Choroid plexus epithelial cell (primary cell): ENCODE measurements around the gene SRRM3.
A peak's percentile ranks its signal among the peaks of the same experiment; 100 is the strongest.

Source experiments
- DNase-seq: peaks from one replicate; pipeline ENCODE4 v3.0.0-alpha.2; 2010; ENCODE audit warnings: low read depth
- H3K4me3 ChIP-seq: 2 replicates; pipeline ENCODE4 v1.5.1; 2011; ENCODE audit warnings: low read depth, mild to moderate bottlenecking, control low read depth, low read length, moderate library complexity
- TF ChIP-seq, protein P1 (sequence below): conservative IDR thresholded peaks from 2 replicates; pipeline ENCODE4 v1.5.1; 2011; ENCODE audit warnings: low read depth, mild to moderate bottlenecking, control low read depth, inconsistent platforms, low read length, moderate library complexity

SRRM3 gene

DNA sequence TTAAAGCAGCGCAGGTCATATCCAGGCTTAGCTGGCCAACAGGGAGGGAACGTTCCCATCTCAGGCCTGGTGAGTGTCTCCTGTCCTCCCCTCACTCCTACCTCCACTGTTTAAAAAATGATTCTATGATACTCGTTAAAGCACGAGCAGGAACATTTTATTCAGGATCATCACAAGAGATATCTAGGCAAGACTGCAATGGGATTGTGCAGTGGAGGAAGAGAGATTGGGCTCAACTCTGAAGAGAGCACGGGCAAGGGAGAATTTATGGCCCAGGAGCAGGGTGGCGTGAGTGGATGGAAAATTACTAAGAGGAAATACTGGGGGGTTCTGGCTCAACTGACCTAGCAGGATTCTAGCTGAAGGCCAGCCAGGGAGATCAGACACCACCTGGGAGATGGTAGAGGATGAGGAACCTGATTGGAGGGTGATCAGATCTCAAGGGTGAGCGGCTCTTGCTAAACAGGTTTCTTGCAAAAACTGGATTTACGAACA is 91.8 kb downstream of the SRRM3 start:
- H3K4me3 ChIP-seq = no peak overlapping the region
- TF ChIP-seq, protein P1, sequence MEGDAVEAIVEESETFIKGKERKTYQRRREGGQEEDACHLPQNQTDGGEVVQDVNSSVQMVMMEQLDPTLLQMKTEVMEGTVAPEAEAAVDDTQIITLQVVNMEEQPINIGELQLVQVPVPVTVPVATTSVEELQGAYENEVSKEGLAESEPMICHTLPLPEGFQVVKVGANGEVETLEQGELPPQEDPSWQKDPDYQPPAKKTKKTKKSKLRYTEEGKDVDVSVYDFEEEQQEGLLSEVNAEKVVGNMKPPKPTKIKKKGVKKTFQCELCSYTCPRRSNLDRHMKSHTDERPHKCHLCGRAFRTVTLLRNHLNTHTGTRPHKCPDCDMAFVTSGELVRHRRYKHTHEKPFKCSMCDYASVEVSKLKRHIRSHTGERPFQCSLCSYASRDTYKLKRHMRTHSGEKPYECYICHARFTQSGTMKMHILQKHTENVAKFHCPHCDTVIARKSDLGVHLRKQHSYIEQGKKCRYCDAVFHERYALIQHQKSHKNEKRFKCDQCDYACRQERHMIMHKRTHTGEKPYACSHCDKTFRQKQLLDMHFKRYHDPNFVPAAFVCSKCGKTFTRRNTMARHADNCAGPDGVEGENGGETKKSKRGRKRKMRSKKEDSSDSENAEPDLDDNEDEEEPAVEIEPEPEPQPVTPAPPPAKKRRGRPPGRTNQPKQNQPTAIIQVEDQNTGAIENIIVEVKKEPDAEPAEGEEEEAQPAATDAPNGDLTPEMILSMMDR = no peak
- no peak for DNase-seq

DNA sequence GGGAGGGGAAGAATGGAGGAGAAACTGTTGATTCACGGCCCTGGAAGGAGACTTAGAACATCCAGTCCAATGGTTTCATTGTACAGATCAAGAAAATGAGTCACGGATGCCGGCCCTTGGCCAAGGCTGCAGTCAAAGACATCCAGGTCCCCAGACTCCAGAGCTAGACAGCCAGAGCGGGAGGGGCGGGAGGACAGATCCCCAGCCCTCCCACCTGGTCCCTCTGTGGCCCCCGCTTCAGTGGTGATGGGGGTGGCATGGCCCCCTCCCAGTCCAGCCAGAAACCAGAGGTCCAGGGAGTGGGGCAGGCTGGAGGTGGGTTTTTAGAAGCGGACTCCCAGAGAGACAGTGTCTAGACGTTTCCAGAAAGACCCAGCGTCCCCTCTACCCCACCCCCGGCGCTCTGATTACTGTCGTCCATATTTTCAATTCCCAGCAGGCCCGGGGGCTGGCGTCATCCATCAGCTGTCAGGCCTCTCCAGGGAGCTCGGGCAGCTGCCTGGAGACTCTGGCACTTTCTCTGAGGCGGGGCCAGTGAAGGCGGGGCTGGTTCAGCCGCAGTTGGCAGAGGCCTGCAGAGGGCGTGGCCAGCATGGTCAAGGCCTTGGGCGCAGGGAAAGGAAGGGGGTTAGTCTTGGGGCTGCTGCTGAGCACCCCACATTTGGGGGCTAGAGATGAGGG is 92.8 kb downstream of the SRRM3 start:
- DNase-seq = peak; percentile 95
- TF ChIP-seq, protein P1 = no peak
- H3K4me3 ChIP-seq = peak overlapping the region; percentile 40

DNA sequence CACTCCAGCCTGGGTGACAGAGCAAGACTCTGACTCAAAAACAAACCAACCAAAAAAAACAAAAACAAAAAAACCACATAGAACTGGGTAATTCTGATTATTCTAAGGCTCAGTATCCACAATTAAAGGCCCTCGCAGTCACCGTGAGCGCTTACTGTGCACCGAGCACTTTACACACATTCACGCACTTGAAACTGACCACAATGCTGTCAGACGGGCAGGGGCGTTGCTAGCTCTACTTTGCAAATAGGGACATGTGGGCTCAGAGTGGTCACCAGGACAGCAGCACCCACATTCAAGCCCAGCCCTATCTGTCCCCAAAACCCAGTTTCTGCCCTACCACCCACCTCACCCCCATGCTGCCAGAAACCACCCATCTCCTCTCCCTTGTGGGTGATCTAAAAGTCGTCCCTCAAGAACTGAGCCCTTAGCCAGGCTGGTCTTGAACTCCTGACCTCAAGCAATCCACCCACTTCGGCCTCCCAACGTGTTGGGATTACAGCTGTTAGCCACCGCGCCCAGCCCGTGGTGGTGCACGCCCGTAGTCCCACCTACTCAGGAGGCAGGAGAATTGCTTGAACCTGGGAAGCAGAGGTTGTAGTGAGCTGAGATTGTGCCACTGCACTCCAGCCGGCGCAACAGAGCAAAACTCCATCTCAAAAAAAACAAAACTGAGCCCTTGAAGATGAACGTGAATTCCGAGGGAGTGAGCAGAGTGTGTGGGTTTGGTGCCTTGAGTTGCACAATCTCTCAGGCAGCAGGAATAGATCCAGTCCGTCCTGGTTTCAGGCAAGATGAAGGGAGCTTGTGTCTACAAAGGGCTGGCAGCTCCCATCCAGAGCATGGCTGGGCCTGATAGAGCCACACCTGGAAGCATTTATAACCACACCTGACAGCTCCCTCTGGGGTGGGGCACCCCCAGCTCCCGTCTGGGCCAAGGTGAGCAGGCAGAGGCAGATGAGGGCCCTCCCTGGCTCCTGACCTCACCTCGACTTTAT is 95.3 kb downstream of the SRRM3 start:
- TF ChIP-seq, protein P1 = peak; percentile 31
- DNase-seq = peak; percentile 93
- H3K4me3 ChIP-seq = no peak overlapping the region

DNA sequence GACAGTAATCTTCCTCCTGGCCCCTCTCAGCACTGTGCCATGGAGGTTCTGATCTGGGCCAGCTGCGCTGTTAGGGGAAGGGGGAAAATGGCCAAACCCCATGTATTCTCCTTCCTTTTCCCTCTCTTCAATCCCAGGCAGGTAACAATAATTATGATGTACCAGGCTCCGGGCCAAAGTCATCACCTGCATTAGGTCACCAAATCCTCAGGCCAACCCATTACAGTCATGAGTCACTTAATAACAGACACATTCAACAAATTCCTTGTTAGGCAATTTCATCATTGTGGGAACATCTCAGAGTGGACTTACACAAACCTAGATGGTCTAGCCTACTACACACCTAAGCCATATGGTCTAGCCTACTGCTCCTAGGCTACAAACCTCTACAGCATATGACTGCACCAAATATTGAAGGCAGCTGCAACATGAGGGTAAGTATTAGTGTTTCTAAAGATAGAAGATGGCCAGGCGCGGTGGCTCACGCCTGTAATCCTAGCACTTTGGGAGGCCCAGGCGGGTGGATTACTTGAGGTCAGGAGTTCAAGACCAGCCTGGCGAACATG is 98.6 kb downstream of the SRRM3 start:
- TF ChIP-seq, protein P1 = no peak
- DNase-seq = peak; percentile 89
- H3K4me3 ChIP-seq = no peak overlapping the region

DNA sequence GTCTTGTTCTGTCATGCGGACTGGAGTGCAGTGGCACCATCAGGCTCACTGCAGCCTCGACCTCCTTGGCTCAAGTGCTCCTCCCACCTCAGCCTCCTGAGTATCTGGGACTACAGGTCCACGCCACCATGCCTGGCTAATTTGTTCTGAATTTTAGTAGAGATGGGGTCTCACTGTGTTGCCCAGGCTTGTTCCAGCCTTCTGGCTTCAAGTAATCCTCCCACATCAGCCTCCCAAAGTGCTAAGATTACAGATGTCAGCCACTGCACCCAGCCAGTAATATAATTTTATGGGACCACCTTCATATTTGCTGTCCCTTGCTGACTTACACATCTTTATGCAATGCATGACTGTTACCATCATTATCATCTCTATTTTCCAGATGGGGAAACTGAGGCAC is 99.3 kb downstream of the SRRM3 start:
- H3K4me3 ChIP-seq = no peak overlapping the region
- TF ChIP-seq, protein P1 = no peak
- no peak for DNase-seq

DNA sequence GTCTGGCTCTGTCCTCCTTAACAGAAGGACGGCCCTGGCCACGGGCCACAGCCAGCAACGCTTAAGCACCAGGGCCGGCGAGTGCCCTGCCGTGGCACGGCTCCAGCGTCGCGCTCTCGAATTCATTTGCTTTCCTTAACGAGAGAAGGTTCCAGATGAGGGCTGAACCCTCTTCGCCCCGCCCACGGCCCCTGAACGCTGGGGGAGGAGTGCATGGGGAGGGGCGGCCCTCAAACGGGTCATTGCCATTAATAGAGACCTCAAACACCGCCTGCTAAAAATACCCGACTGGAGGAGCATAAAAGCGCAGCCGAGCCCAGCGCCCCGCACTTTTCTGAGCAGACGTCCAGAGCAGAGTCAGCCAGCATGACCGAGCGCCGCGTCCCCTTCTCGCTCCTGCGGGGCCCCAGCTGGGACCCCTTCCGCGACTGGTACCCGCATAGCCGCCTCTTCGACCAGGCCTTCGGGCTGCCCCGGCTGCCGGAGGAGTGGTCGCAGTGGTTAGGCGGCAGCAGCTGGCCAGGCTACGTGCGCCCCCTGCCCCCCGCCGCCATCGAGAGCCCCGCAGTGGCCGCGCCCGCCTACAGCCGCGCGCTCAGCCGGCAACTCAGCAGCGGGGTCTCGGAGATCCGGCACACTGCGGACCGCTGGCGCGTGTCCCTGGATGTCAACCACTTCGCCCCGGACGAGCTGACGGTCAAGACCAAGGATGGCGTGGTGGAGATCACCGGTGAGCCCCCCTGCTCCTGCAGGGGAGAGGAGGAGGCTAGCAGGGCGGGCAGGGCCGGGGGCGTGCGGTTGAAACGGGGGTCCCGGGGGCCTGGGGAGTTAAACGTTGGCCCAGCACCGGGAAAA is 100.9 kb downstream of the SRRM3 start, which contains the start of gene HSPB1:
Gene HSPB1, plus strand, starts transcription at position 327 of the 855 bp plus-strand sequence. Its CDS starts 40 bp downstream, at position 367.
- peak; percentile 91 for DNase-seq
- TF ChIP-seq, protein P1 = no peak
- peak within 1 kb of the TSS; percentile 74 for H3K4me3 ChIP-seq
